Left lung (tissue), 10 donors: ENCODE measurements around the gene MAPK11. TPM values are rescaled to one million over a fixed set of nuclear protein-coding genes. Genes with fewer than 3 reads are reported as not detected.

Experiments used
- ATAC-seq: fragments of 200-7000 bp; cut with Tn5 transposase; one replicate; pipeline ENCODE4 v1.9.1; 2020; ENCODE audit warnings: moderate library complexity
- DNase-seq, 4 donors: peaks; one replicate each; pipeline ENCODE4 v3.0.0-alpha.2; 2013 to 2020
- H3K27ac ChIP-seq, 2 donors: fragments of 200-600 bp; sonication (generic) in 1 of 2; one replicate each; pipeline versions ENCODE4 v1.5.0 to v1.8.0; 2020 to 2021
- H3K27me3 ChIP-seq, 2 donors: fragments of 200-600 bp; sonication (generic) in 1 of 2; one replicate each; pipeline versions ENCODE4 v1.5.0 to v1.8.0; 2020 to 2021
- H3K36me3 ChIP-seq, 2 donors: fragments of 200-600 bp; sonication (generic) in 1 of 2; one replicate each; pipeline versions ENCODE4 v1.5.0 to v1.8.0; 2020 to 2021
- H3K4me1 ChIP-seq, 2 donors: fragments of 200-600 bp; one replicate each; pipeline ENCODE4 v1.8.0; 2021
- H3K4me3 ChIP-seq, 2 donors: fragments of 200-600 bp; sonication (generic) in 1 of 2; one replicate each; pipeline versions ENCODE4 v1.5.0 to v1.8.0; 2020 to 2021; ENCODE audit warnings: mild to moderate bottlenecking in 1 of 2
- H3K9me3 ChIP-seq, 2 donors: fragments of 200-600 bp; sonication (generic) in 1 of 2; one replicate each; pipeline versions ENCODE4 v1.5.0 to v1.8.0; 2020 to 2021
- CTCF ChIP-seq, 2 donors: fragments of 200-600 bp; sonication (generic) in 1 of 2; IDR thresholded peaks; one replicate each; pipeline versions ENCODE4 v1.5.0 to v1.8.0; 2021; ENCODE audit warnings: antibody characterized with exemption in 2 of 2
- intact Hi-C, 2 donors: fragments of 100-400 bp; cut with DNase I; formaldehyde crosslinking; loops; one replicate each; pipeline versions ENCODE4 v1.11.2 to v1.14.2; 2022
- polyA plus RNA-seq, 6 donors: library from polyadenylated mRNA; unstranded; fragments of 120-200 nt; gene quantifications; one replicate each; pipeline ENCODE4 v1.2.1, GENCODE V29; 2013; ENCODE audit not compliant: insufficient read length in 6 of 6
- total RNA-seq, 2 donors: library from RNA; stranded (reverse); fragmentation: NEBNext Ultra II Directional; extraction: Animal tissue kit (Norgen Biotek cat#: 25700); gene quantifications; one replicate each; pipeline ENCODE4 v1.2.1, GENCODE V29; 2021
- donor health status: DM: no; HTN: yes; CAD: no.
- donor health status: DM: no; HTN: no; CAD: no.

Gene MAPK11
- total and polyA plus RNA-seq, 8 donors: 10.3 to 21.5 (median 14.7) TPM

GRCh38 chr22:50294319-50294656, 24.1 kb upstream of the MAPK11 start:
- intact Hi-C loops: no loop called here
- H3K4me1 ChIP-seq: peaks cover 44 to 70% of the 10 kb centered on the region in 2 donors
- ATAC-seq: no peak

GRCh38 chr22:50293441-50294318, 23.5 kb upstream of the MAPK11 start:
- peak overlapping the region; percentile 82 to 85 for H3K27ac ChIP-seq
- no peaks in the 10 kb centered on the region for H3K9me3 ChIP-seq
- ATAC-seq (peak; percentile 86), DNase-seq (peak in 3 of 4 donors; percentile 74 to 91 (median 81))
- H3K4me1 ChIP-seq: peaks cover 38 to 64% of the 10 kb centered on the region in 2 donors
- no peak for TF ChIP-seq CTCF (IDR thresholded peaks at IDR 0.05)
- H3K36me3 ChIP-seq: peaks cover 0 to 25% of the 10 kb centered on the region in 2 donors
- H3K27me3 ChIP-seq: peaks cover 0 to 25% of the 10 kb centered on the region in 2 donors
- peak overlapping the region; percentile 5 to 29 for H3K4me3 ChIP-seq
- intact Hi-C loops: no loop called here

More at GRCh38 chr22:50294319-50294656, 24.1 kb upstream of the MAPK11 start:
- H3K9me3 ChIP-seq: no peaks in the 10 kb centered on the region
- peaks cover 0 to 31% of the 10 kb centered on the region in 2 donors for H3K27me3 ChIP-seq
- H3K4me3 ChIP-seq: no peak overlapping the region
- no peak for TF ChIP-seq CTCF (IDR thresholded peaks at IDR 0.05)
- no peak for DNase-seq
- H3K36me3 ChIP-seq: peaks cover 0 to 19% of the 10 kb centered on the region in 2 donors
- H3K27ac ChIP-seq: peak overlapping the region; percentile 82 to 85

GRCh38 chr22:50292643-50293440, 22.7 kb upstream of the MAPK11 start:
- Histone ChIP-seq H3K27ac (peak overlapping the region; percentile 82 to 85), H3K4me1 (peaks cover 38 to 56% of the 10 kb centered on the region in 2 donors), H3K36me3 (peaks cover 0 to 34% of the 10 kb centered on the region in 2 donors), H3K9me3 (no peaks in the 10 kb centered on the region), H3K4me3 (peak overlapping the region; percentile 5 to 29), H3K27me3 (peaks cover 0 to 24% of the 10 kb centered on the region in 2 donors)
- TF ChIP-seq CTCF (IDR thresholded peaks at IDR 0.05): no peak
- DNase-seq: no peak
- ATAC-seq: peak; percentile 19
- intact Hi-C loops: no loop called here

- Histone ChIP-seq H3K4me3 (no peak overlapping the region), H3K27ac (no peak overlapping the region), H3K4me1 (peaks cover 27 to 35% of the 10 kb centered on the region in 2 donors), H3K27me3 (peaks cover 0 to 24% of the 10 kb centered on the region in 2 donors), H3K36me3 (peaks cover 0 to 57% of the 10 kb centered on the region in 2 donors), H3K9me3 (no peaks in the 10 kb centered on the region)
- intact Hi-C loops: no loop called here
- DNase-seq (no peak), ATAC-seq (no peak)
- no peak for TF ChIP-seq CTCF (IDR thresholded peaks at IDR 0.05)
These were observed 19.9 kb upstream of the MAPK11 start for GRCh38 chr22:50289942-50290630.
